Measurements from ENCODE around the gene ANO1.

- TF ChIP-seq CTCF (IDR thresholded peaks at IDR 0.05; ENCODE audit: low read depth, low read length): no peak
- TF ChIP-seq EZH2phosphoT487 (IDR thresholded peaks at IDR 0.05; ENCODE audit: low read depth): no peak
Observed at GRCh38 chr11:70054004-70054403, 24.1 kb upstream of the ANO1 start.

Data from OCI-LY3 (cell line).